Fibroblast of villous mesenchyme (primary cell): ENCODE data around the gene APCDD1. TPM values are rescaled to one million over a fixed set of nuclear protein-coding genes. Genes with fewer than 3 reads are reported as not detected.
"Not testable (repeated sequence)": the region's sequence is repeated elsewhere in the genome, so short reads cannot be mapped to it uniquely, and the experiment has no call there.

Experiments used
- DNase-seq: peaks from one replicate; pipeline ENCODE4 v3.0.0-alpha.2; 2010; ENCODE audit warnings: low read depth
- H3K4me3 ChIP-seq: 2 replicates; pipeline ENCODE4 v1.5.1; 2011; ENCODE audit warnings: low read depth, mild to moderate bottlenecking, low read length
- CTCF ChIP-seq: IDR thresholded peaks from 2 replicates; pipeline ENCODE4 v1.5.1; 2012; ENCODE audit warnings: low read depth, mild to moderate bottlenecking, low read length; ENCODE audit not compliant: insufficient read depth
- total RNA-seq: library from RNA; depleted of rRNA; stranded (reverse); fragments of >200 nt; gene quantifications from 2 replicates; pipeline ENCODE4 v1.2.3, GENCODE V29; 2012

APCDD1 gene
- total RNA-seq, 1 donor = 3.5 TPM

- no peak for TF ChIP-seq CTCF
- DNase-seq = no peak
- no peak overlapping the region for H3K4me3 ChIP-seq
Observed at GRCh38 chr18:10459587-10459986, 5.2 kb downstream of the APCDD1 start.

GRCh38 chr18:10460414-10461018 lies 6.1 kb downstream of the APCDD1 start:
- no peak for DNase-seq
- no peak overlapping the region for H3K4me3 ChIP-seq
- TF ChIP-seq CTCF = no peak

- no peak for TF ChIP-seq CTCF
- no peak for DNase-seq
- H3K4me3 ChIP-seq = no peak overlapping the region
Observed at GRCh38 chr18:10461989-10462388, 7.6 kb downstream of the APCDD1 start.

- TF ChIP-seq CTCF = no peak
- DNase-seq = no peak
- no peak overlapping the region for H3K4me3 ChIP-seq
Observed at GRCh38 chr18:10462597-10462996, 8.2 kb downstream of the APCDD1 start.

- DNase-seq = no peak
- H3K4me3 ChIP-seq = no peak overlapping the region
- TF ChIP-seq CTCF = no peak
Observed at GRCh38 chr18:10463096-10463495, 8.7 kb downstream of the APCDD1 start.

GRCh38 chr18:10463741-10464140 lies 9.3 kb downstream of the APCDD1 start:
- DNase-seq = no peak
- no peak overlapping the region for H3K4me3 ChIP-seq
- no peak for TF ChIP-seq CTCF

GRCh38 chr18:10464161-10464648 lies 9.8 kb downstream of the APCDD1 start:
- H3K4me3 ChIP-seq, DNase-seq: not testable (repeated sequence)
